ENCODE data around the gene TREX2. TPM values are rescaled to one million over a fixed set of nuclear protein-coding genes. Genes with fewer than 3 reads are reported as not detected.

The TREX2 gene
- total RNA-seq, 1 donor from 2014 or later: 2.1 TPM

- DNase-seq (ENCODE audit: low spot score): no peak
Observed at GRCh38 chrX:153475751-153476281, 30.0 kb upstream of the TREX2 start.

- DNase-seq (ENCODE audit: low spot score): no peak
Observed at GRCh38 chrX:153475271-153475670, 29.4 kb upstream of the TREX2 start.

DNA sequence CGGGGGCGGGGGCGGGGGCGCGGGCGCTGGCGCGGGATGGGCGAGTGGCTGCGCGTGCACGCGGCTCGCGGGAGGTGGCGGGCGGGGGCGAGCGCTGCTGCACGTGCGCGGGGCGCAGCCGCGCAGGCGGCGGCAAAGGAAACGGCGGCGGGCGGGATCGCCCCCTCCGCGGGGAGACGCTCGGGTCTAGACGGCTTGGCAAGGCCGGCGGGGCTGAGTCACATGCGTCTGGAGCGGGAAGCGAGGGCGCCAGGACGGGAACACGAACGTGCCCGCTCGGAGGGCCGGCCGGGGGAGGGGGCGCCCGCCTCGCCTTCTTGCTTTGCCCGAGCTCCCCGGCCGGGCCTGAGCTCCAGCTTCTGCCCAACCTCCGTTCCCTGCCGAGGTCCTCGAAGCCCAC lies 28.9 kb upstream of the TREX2 start:
- peak; percentile 69 for DNase-seq (ENCODE audit: low spot score)

DNA sequence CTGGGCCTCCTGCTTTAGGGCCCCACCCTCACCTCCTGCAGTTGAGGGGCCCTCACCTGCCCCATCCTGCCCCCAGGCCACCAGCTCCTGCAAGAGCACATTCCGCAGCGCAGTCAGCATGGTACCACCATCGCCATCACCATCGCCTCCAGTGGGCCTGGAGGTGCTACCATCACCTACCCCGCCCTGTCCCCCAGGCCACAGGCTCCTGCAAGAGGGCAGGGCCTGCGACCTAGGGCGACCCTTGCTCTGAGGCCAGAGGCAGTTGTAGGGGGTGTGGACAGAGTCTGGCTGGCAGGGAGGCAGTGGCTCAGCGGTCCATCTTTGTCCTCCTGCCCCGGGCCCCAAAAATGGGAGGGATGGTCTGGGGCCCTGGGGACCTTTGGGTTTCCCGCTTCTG lies 28.4 kb upstream of the TREX2 start:
- no peak for DNase-seq (ENCODE audit: low spot score)

DNA sequence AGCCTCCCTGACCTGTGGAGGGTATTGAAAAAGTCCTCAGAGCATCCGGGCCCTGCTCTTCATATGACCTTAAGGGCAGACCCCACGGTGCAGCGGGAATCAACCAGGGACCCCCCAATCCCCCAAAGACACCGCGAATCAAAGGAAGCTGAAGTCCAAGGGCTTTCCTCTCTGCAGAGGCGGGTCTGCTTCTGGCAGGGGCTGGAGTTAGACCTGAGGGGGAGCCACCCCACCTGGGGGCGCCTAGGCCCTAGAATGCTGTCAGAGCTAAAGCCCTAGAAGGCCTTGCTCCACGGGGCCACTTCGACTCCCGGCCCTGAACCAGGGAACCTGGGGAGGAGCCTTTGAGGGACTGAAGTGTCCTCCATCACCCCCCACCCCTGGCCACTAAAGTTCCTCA lies 27.3 kb upstream of the TREX2 start:
- no peak for DNase-seq (ENCODE audit: low spot score)

GRCh38 chrX:153471663-153472280 lies 25.9 kb upstream of the TREX2 start:
- no peak for DNase-seq (ENCODE audit: low spot score)

- DNase-seq (ENCODE audit: low spot score): peak; percentile 87
Observed at GRCh38 chrX:153470411-153471363, 24.8 kb upstream of the TREX2 start, which contains the start of gene HAUS7. HAUS7 (minus strand) TSS chrX:153470576; CDS start chrX:153470557, 19 bp downstream.

GRCh38 chrX:153469811-153470410 lies 24.1 kb upstream of the TREX2 start:
- DNase-seq (ENCODE audit: low spot score): no peak

DNA sequence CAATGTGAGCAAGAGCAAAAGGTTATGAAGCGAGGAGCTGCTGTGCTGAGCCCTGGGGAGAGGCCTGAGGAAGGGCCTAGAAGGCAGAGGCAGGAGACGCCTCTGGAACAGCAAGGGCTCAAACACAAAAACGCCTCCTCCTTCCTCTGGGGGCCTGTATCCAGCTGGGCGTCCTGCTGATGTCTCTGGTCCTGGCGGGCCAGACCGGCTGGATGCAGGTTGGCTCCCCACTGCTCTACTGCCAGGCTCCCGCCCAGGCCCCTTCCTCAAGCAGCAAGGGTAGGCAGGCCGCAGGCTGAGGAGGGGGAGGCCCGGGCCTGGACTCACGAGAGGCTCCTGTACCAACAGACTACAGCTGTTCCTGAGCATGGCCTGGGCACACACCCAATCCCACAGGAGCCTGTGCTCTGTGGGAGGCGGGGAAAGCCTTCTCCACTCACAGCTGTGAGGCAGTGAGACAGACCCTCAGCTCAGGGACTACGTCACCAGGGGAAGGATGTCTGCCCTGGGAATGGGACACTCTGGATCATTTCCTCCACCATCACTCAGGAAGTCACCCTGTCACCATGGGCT lies 22.2 kb upstream of the TREX2 start:
- no peak for DNase-seq (ENCODE audit: low spot score)

DNA sequence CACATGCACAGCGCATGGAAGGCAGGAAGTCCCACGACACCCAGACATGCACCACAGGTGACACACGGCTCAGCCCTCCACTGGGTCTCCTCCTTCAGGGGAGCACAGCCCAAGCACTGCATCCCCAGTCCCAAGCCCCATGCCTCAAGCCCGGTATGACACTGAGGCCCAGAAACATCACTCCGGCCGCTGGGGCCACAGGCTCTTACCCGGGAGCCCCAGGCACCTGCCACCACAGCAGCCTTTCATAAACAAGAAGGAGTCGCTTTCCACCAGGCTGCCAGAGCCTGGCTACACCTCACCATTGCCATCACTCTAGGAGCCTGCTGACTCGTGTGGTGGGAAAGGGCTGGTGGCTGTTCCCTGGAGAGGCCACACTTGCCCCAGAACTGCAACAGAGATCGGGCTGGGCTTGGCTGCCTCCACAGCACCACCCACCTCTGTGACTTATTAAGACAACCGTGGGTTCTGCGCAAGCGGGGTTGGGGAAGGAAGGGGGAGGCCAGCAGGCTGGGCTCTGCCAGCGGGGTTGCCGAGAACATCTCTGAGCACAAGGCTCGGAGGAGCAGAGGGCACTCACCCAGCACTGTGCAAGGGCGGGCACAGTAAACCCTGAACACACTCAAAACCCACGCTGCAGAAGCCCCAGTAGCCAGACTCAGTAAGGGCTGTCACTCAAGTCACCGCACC lies 20.0 kb upstream of the TREX2 start:
- no peak for DNase-seq (ENCODE audit: low spot score)

GRCh38 chrX:153464116-153464515 lies 18.3 kb upstream of the TREX2 start:
- no peak for DNase-seq (ENCODE audit: low spot score)

GRCh38 chrX:153463556-153463955 lies 17.7 kb upstream of the TREX2 start:
- DNase-seq (ENCODE audit: low spot score): no peak

DNA sequence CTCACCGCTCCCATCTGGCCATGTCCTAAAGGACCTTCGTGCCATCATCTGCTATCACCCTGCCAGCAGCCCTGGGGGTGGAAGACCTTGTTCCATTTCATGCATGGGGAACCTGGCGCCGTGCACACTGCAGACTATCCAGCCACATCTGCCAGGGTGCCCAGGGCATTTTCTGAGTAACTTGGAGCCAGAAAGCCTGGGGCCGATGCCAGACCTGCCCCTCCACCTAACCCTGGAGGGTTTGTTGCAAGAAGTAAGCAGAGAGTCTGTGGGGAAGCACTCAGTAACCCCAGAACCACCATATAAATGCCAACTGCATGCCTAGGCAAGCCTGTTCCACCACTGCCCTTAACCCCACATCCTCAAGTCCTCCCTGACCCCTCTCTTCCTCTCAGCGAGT lies 17.2 kb upstream of the TREX2 start:
- DNase-seq (ENCODE audit: low spot score): no peak

DNA sequence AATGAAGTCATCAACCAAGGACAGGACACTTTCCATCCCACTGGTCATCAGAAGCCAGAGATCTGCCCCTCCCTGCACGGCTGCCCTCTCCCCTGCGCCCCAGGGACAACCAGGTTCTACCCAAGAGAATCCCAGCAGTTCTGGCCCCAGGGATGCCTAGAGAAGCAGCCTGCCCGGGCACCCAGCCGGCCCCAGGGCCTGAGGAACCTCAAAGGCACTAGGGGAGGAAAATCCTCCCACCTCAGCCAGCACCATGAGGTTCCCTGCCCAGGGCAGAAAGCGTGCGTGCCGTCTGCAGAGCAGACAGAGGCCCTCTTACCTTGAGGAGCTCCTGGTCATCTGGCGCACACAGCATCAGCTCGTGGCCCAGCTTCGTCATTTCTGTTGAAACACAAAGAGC lies 16.4 kb upstream of the TREX2 start:
- no peak for DNase-seq (ENCODE audit: low spot score)

DNA sequence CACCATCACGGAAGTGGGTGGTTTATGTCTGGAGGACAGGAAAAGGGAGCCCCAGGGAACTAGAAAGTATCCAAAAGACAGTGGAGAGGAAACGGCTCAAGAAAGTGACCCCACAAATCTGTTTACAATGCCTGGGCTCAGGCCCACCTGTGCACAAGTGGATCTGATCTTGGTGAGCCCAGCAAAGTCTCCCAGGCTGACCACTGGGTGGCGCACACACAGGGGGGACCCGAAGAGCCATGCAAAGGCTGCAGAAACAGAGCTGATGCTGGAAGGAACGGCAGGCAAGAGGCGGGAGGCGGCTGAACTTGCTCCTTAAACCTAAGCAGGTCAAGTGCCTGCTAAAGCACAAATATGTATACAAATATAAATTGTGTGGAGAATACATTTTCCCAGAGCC lies 15.0 kb upstream of the TREX2 start:
- no peak for DNase-seq (ENCODE audit: low spot score)

- no peak for DNase-seq (ENCODE audit: low spot score)
Observed at GRCh38 chrX:153459986-153460385, 14.1 kb upstream of the TREX2 start.

GRCh38 chrX:153458476-153458875 lies 12.6 kb upstream of the TREX2 start:
- no peak for DNase-seq (ENCODE audit: low spot score)

DNA sequence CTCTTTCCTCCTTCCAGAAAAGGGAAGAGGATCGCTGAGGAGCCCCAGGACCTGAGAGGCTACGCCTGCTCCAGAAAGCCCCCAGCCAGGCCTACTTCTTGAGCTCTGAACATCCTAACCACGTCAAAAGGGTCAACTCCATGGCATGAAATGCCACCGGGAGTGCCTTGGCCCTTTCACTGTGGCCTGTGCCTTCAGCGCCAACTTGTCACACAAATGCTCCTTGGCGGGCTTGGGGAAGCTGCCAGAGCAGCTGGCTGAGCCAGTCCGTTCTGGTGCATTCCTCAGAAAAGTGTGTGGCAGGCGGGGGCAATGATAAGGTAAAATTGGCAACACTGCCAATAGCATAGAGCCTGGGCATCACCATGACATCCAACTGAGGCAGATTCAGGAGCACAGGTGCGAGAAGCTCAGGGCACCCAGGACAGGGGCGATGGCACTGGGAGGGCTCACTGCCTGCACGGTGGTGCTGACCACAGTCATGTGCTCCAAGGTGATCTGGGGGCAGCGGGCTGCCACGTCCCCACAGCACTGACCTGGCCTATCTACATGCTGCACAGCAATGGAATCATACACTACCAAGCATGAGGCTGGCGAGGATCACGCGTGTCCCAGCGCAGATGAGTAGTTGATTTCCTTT lies 12.1 kb upstream of the TREX2 start:
- no peak for DNase-seq (ENCODE audit: low spot score)

DNA sequence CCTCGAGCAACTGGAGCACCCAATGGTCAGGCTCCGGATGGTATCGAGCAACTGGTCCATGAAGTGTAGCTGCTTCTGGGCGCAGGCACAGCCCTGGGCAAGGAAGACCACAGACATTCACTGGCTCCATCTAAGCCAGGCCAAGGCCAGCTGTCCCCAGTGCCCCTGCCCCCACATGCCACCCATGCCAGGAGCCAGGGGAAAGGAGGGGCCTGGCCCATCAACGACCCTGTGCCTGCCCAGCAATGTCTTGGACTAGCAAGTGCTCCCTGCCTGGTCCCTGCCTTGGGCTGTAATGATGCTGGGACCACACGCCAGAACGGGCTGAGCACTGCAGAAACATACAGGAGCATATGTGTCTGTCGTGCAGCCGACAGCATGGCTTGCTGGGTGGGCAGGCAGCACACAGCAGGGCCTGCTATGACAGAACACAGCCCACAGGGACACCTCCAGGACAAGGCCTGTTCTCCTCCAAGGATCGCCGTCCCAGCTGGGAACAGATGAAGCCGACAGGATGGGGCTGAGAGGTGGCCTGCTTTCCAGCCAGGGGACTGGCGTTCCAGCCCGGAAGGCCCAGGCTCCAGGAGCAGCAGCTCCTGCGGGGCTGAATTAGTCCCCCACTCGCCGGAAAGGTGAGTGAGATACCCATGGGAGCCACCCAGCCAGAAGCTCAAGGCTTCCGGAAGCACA lies 11.4 kb upstream of the TREX2 start:
- no peak for DNase-seq (ENCODE audit: low spot score)

DNA sequence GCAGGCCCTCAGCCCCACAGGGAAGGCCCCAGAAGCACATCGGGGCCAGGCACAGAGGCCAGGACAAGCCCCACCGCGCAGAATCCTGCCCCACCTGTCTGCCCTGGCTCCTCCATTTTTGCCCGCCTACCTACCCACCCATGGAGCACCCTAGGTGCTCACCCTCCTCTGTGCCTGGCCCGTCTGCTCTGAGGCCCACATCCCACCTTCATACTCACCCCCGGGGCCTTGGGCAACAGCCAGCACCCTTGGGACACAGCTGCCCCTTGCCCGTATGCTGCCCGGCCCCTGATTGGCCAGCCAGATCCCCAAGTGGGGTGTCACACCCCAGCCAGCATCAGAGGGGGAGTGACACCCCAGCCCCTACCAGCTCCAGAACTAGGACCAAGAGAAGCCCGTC lies 10.8 kb upstream of the TREX2 start:
- no peak for DNase-seq (ENCODE audit: low spot score)
